Glomerular visceral epithelial cell (primary cell): Measurements from ENCODE around the gene TTLL3.

ENCODE experiments used
- DNase-seq: peaks from one replicate; pipeline ENCODE4 v3.0.0-alpha.2; 2016; ENCODE audit errors: extremely low spot score

Gene TTLL3

DNA sequence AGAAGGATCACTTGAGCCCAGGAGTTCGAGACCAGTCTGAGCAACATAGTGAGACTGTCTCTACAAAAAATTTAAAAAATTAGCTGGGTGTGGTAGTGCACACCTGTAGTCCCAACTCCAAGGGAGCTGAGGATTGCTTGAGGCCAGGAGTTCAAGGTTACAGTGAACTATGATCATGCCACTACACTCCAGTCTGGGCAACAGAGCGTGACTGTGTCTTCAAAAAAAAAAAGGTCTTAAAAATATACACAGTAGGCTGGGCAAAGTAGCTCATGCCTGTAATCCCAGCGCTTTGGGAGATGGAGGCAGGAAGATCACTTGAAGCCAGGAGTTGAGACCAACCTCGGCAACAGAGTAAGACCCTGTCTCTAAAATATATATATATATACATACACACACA is 29.2 kb upstream of the TTLL3 start:
- DNase-seq, result peak; percentile 17

DNA sequence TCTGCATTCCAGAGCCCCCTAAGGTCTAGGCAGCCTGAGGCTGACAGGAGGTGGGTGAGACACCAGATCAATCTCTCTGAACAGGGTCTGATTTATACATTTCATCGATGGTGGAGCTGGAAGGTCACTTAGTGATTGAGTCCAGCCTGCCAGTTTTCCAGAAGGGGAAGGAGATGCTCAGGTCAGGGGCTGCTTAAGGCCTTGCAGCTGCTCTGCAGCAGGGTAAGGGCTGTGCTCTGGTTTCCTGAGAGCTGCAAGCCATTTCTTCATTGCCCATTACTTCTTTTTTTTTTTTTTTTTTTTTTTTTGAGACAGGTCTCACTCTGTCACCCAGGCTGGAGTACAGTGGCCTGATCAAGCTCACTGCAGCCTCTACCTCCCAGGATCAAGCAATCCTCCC is 28.5 kb upstream of the TTLL3 start:
- DNase-seq, result no peak

DNA sequence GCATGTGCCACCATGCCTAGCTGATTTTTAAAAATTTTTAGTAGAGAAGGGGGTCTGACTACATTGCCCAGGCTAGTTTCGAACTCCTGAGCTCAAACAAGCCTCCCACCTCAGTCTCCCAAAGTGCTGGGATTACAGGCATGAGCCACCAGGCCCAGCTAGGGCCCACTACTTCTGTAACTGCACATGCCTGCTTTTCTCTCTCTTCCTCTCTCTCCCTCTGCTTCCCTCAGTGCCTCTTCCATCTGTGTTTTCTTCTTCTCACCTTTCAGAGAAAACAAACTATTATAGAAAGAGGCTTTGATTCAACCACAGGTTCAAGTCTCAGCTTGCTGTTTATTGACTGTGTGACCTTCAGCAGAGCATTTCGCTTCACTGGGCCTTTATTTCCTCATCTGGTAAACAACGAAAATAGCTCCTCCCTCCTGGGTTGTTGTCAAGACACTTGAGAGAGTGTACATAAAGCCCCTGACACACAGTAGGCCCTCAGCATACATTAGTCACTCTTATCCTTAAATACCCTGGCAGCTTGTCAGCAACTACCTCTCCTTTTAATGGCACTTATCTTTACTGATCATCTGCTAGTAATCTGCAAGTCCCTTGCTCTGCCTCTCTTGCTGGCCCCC is 28.0 kb upstream of the TTLL3 start:
- no peak for DNase-seq

DNA sequence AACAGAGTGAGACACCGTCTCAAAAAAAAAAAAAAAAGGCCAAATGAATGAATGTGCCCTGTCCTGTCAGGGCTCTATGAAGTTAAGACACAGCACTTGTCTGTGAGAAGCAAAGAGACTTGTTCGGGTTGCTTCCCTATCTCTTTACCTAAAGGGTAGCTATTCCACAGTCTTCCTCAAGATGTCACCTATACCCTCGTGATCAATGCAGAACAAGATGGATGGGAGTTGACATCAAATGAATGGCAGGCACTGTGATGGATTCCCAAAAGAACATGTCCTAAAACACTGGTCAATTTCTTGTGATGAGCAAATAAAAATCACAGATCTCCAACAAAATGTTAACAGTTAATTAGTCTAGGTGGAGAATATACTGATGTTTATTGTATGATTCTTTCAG is 27.3 kb upstream of the TTLL3 start:
- DNase-seq, result no peak

DNA sequence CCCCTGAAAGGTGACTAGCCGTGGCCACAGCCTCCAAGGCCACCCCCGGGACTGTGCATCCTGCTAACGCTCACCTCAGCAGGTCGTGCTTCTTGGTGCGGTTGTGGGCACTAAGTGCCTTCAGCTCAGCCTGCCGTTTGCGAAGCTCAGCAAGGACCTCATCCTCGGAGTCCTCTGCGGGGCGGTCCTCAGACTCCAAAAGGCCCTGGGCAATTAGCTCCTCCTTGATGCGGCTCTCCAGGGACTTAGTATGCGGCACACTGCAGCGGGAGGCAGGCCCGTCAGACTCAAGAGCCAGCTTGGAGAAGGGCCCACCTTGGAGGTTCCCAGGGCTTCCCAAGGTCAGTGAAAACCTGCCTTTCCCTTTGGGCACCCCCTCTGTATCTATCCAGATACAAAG is 26.1 kb upstream of the TTLL3 start:
- DNase-seq, result no peak

DNA sequence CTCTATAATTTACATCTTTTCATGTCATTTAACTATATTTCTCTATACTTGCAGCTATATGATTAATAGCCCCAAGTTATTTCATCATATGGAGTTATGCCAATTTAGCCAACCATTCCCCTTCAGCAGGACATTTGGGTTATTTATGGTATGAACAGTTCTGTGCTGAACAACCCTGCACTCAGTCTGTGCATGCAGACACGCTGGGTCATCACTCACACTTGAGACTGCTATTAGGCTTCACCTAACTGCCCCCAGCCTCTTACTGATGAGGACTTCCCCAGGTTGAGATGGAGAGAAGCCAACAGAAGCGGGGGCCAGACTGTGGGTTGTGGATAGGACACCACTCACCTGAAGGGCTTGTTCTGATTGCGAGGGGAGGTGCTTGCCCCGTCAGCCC is 25.1 kb upstream of the TTLL3 start:
- no peak for DNase-seq

DNA sequence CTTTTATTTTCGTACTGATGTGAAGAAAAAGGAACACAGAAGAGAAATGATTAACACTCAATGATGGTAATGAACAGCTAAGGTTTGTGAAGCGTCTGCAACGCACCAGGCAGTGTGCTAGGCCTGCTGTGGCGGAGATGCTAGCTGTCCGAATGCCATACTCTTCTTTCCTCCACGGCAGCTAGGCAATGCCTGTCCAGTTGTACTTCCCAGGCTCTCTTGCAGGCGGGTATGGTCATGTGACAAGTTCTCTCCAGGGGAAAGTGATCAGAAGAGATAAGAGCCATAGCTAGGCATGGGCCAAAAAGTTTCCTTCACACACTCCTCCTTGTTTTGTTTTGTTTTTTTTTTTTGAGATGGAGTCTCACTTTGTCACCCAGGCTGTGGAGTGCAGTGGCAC is 24.5 kb upstream of the TTLL3 start:
- DNase-seq, result no peak

DNA sequence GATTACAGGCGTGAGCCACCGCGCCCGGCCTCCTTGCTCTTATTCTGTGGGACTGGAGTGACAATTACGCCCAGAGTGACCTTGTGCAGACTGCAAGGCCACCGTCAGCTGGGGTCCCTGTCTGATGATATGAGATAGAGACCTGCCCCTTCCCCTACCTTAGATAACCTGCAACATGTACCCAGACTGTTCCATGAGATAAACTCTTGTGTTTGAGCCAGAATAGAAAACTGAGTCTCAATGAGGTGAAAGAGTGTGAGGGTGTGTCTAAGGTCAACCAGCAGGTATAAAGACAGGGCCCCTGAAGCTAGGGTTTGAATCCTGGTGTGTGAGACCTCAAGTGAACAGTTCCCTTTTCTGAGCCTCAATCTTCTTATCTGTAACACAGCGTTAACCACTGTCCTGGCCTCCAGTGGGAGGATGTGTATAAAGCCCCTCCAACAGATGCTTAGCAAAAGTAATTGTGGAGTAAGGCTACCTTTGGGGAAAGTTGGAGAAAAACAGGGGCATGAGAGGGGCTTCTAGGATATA is 23.8 kb upstream of the TTLL3 start:
- no peak for DNase-seq

DNA sequence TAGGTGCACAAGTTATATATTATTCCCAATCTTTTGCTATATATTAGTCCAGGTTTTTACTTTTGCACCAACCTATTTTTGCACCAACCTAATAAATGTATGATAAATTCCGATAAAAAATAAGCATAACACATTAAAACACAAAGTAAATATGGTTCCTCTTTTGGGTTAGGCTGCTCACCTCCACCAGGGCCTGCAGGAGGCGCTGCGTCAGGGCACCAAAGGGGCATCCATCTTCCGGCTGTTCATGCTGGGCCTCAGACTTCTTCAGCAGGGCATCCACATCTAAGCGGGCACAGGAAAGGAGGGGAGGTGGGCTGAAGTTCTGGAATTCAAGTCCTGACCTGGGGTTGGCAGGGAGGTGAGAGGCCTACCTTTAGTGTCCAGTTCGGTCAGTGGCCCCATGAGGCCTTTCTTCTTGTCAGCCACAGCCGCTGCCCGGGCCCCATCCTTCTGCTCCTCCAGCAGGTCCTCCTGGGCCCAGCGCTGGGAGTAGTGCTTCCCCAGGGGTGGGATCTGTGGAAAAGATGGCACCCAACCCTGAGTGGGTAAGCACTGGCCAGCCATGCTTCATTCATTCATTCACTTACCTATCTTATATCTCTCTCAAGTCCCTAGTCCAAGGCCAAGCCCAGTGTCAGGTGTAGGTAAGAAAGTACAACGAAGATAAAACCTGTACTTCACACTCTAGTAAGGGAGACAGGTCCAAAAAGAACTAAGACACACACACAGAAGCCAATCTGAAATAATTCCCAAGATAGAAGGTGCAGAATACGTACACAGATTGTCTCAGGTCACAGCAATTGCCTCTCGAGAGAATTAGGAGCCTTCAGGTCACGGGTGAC is 23.0 kb upstream of the TTLL3 start:
- no peak for DNase-seq

DNA sequence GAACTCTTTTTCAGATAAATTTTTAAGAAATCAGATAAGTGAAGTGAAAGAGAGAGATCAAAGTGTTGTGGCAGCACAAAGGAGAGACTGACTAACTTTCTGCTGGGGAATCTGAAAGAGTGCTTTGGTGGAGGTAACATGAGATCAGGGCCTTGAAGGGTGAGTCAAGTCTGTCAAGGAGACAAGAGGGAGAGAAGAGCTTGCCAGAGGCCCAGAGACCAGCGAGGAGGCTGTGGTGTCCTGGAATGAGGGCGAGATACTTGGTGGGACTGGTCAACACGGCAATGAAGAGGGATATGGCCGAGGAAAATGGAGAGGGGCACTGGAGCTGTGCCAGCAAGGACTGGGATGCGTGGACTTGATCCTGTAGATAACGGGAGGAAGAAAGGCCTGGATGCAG is 22.3 kb upstream of the TTLL3 start:
- DNase-seq, result no peak

DNA sequence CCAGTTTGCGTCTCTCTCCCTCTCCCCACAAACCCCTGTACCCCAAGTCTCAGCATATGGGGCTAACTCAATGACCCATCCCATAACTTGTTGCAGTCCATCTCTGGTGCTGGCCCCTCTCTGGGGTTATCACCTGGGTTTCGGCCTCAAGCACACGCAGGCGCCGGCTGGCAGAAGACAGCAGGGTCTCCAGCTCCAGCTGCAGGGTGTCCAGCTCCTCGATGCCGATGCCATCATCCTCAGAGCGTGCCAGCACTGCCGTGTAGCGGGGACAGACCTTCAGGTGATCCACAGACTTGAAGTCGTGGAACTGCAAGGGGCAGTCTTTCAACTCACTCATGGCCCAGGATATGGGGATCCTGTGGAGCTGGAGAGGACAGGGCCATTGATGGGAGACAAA is 18.9 kb upstream of the TTLL3 start:
- DNase-seq, result no peak

DNA sequence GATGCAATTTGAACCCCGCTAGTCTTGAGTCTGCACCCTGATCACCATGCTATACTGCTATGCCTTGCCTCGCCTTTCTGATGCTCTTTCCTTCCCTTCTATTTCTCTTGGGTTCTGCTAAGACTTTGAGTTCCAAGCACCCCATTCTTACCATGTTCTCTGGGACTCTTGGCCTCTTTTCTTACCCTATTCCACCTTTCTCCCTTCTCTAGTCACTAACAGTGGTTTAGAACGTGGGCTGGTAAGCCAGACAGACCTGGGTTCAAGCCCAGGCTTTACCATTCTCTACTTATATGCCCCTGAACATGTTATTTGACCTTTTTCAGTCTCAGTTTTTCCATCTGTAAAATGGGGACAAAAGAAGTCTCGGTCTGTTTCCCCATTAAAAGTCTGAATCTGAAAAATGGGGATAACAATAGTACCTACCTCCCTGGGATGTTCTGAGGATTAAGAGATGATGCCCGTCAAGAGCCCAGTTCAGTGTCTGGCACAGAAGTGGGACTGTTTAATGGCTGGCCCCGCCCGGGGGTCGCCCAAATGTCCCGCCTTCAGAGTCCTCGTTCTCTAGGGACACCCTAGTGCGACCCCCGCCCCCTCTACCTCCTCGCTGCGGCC is 18.2 kb upstream of the TTLL3 start:
- DNase-seq, result no peak

DNA sequence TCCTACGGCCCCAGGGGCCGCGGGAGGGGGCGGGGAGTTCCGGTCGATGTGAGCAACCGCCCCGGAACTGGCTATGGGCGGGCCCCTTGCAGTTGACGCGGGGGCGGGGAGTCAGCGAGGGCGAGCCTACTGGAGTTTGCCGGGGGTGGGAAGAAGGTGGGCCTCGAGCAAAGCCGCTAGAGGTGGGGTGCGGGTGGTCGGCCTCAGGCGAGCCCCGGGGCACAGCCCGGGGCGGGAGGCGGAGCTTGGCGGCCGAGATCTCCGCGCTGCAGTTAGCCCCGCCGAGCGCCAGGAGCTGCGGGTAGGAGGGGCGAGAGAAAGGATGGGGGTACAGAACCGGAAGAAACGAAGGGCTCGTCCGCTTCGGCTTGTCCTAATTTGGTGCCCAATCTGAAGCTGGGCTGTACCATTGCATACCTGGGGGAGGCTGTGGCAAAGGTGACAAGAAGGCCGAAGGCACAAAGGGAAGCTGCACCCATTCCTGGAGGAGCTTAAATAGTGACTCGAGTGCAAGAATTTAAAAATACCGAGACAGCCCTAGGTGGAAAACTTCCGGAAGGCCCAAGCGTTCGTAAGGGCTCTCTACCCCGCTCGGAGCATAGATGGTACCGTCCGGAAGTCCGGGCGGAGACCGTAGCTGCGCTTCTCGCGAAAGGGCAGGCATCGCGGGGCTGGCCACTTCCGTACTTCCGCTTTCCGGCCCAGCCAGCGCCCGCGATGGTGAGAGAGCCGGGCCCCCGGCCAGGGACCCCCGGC is 17.5 kb upstream of the TTLL3 start, which contains the start of the genes ARPC4 and TADA3:
Gene ARPC4 (plus strand): TSS at position 678 of the 756 bp plus-strand sequence. CDS start 40 bp downstream, at position 718.
Gene TADA3 (minus strand): TSS at position 69 of the 756 bp plus-strand sequence. CDS start 1,007 bp downstream, outside the sequence.
- peak; percentile 93 for DNase-seq

DNA sequence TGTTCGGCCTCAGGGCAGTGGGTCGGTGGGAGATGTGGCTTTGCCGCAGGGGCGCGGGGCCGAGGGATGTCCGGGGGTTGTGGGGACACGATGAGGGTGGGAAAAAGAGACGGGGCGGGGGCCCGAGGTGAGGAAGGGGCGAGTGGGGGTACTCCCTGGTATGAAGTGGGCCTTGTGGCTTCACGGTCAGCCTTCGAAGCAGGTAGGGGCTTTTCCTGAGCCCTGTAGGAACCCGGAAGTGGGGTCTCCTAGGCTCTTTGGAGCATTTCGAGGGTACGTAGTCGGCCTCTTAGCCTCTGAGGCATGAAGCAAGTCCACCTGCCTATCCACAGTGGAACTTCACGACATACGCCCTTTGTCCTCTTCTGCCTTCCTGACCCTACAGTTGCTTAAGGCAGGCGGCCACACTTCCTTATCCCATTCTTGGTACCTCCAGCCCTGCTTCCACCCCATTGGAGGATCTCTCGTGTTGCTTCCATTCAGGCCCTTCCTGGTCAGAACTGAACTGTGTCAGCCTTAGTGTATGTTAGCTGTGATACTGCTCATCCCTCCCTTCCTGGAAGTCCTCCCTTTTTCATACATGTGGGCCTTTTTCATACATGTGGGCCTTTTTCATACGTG is 16.8 kb upstream of the TTLL3 start:
- peak; percentile 39 for DNase-seq

DNA sequence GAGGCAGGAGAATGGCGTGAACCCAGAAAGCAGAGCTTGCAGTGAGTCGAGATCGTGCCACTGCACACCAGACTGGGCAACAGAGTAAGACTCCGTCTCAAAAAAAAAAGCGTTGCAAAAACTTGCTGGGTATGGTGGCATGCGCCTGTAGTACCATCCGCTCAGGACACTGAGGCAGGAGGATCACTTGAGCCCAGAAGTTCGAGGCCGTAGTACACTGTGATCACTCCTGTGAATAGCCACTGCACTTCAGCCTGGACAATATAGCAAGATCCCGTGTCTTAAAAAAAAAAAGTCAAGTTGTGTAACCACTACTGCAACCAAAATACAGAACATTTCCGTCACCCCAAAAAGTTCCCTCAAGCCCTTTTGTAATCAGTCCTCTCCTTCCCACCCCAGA is 15.7 kb upstream of the TTLL3 start:
- DNase-seq, result no peak

DNA sequence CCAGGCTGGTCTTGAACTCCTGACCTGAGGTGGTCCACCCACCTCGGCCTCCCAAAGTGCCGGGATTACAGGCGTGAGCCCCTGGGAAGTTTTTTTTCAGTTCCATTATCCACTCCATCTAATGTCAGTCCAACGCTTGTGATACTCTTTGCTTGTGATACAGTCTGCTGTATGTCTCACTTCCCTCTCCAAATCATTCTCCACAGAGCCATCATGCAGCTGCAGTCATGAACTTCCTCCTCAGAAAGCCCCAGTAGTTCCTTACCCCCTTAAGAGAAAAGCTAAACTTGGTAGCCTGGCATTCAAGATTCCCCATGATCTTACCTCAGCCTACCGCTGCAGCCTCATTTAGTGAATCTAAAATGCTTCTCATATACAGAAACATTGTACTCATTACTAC is 14.9 kb upstream of the TTLL3 start:
- DNase-seq, result no peak

DNA sequence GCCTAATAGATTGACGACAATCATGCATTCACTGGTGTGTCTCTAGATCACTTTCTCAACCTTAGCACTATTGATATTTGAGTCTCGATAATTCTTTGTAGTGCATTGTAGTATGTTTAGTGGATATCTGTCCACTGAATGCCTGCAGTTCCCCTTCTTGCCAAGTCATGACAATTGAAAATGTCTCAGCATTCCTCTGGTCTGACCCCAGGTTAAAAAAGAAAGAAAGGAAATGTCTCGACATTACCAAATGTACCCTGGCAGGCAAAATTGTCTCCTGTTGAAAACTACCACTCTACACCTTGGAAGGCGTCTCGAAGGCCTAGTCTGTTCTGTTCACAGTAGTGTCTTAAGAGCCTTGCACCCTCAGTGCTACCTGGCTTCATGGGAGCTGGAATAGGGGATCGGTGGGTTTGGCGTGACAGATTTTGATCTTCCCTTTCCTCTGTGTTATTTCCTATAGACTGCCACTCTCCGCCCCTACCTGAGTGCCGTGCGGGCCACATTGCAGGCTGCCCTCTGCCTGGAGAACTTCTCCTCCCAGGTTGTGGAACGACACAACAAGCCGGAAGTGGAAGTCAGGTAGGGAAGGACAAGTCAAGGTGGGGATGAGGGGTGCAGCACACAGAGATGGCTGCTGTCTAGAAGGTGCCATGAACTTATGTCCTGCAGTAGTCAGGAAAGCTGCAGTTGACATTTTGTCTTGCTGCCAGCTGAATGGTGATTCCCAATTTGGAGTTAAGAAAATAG is 12.7 kb upstream of the TTLL3 start:
- DNase-seq, result no peak

DNA sequence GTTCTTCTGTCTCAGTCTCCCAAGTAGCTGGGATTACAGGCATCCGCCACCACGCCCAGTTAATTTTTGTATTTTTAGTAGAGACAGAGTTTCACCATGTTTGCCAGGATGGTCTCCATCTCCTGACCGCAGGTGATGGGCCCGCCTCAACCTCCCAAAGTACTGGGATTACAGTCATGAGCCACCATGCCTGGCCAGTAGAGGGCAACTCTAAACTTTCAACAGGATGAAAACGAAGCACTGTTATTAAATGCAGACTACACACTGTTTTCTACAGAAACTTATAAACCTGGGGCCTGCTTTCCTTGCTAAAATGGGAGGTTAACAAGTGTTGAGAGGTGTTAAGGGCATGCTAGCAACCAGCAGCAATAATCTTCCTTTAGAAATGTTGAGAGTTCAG is 9.5 kb upstream of the TTLL3 start:
- DNase-seq, result no peak

DNA sequence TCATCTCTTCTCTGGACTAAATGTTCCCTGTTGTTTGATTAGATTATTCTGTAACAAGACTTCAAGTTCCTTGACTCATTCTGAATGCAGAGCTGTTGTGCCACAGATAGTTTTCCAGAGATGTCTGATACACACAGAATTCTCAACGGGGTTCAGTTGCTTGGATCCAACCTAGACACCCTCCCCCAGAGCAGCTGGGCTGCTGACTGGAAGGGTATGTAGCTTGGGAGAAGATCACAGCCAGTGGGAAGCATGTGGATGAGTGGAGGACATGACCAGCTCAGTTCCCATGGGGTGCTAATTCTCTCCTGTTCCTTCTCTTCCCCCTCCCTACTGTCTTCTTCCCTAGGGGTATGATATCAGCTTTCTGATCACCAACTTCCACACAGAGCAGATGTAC is 6.6 kb upstream of the TTLL3 start:
- no peak for DNase-seq

DNA sequence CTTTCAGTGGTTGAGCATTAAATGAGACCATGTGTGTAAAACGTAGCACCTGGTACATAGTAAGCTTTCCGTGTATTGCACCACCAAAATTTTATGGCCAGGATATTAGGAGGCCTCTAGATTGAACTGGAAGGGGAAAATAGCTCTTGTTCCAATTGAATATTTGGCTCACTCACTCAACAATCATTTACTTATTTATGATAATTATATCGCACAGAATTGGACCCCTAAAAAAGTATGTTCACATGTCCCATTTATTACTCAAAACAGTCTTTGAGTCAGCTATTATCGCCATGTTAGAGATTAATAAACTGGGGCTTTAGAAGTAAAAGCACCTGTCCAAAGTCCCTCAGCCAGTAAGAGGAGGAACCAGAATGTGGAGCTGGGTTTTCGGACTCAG is 5.1 kb upstream of the TTLL3 start:
- no peak for DNase-seq

DNA sequence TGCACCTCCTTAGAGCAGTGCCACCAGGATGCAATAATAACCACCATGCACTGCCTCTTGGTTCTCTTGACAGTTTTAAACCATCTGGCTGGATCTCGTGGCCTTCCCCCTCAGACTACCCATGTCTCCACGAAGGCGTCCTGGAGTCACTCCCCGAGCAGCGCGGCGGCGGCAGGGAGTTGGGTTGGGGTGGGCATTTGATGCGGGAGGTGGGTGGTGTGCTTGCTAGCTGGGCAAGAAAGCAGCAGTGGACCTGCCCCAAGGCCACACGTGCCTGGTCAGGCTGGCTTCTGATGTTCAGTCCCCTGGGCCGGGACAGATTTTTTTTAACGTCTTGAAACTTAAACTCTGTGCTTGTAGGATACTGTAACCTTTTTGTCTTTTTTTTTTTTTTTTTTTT is 3.9 kb upstream of the TTLL3 start:
- DNase-seq, result no peak
